Hindlimb muscle (tissue), 1 donor: ENCODE results near the gene RAB29. TPM values are rescaled to one million over a fixed set of nuclear protein-coding genes. Genes with fewer than 3 reads are reported as not detected.
A peak's percentile ranks its signal among the peaks of the same experiment; 100 is the strongest.

Experiments used
- DNase-seq: peaks from one replicate; pipeline ENCODE4 v3.0.0-alpha.2; 2013
- polyA plus RNA-seq: library from polyadenylated mRNA; unstranded; fragments of 120-200 nt; gene quantifications from one replicate; pipeline ENCODE4 v1.2.1, GENCODE V29; 2013; ENCODE audit not compliant: insufficient read length

Gene RAB29
- polyA plus RNA-seq, 1 donor, result 3.7 TPM

DNA sequence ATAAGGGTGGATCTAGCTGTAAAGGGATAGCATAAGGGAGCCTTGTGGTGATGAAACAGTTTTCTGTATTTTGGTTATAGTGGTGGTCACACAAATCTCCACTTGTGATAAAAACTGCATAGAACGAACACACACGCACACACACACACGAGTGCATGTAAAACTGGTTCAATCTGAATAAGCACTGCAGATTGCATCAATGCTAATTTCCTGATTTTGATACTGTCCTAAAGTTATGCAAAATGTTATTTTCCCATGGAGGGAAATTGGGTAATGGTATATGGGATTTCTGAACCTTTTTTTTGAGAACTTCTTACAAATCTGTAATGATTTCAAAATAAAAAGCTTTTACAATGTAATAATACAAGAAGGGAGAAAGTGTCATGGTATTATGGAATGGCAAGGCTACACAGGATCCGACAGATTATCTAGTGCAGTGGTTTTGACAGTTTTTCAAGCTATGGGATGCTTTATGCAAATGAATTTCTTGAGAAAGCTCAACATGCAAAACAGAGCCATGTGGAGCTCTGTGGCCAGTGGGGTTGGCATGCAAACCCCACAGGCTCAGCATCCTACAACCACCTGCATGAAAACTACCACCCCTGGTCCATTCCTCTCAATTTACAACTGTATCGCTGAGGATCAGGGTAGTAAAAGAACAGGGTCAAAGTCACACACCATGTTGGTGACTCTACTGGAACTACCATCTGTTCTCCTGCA lies 18.9 kb upstream of the RAB29 start:
- DNase-seq, result no peak

DNA sequence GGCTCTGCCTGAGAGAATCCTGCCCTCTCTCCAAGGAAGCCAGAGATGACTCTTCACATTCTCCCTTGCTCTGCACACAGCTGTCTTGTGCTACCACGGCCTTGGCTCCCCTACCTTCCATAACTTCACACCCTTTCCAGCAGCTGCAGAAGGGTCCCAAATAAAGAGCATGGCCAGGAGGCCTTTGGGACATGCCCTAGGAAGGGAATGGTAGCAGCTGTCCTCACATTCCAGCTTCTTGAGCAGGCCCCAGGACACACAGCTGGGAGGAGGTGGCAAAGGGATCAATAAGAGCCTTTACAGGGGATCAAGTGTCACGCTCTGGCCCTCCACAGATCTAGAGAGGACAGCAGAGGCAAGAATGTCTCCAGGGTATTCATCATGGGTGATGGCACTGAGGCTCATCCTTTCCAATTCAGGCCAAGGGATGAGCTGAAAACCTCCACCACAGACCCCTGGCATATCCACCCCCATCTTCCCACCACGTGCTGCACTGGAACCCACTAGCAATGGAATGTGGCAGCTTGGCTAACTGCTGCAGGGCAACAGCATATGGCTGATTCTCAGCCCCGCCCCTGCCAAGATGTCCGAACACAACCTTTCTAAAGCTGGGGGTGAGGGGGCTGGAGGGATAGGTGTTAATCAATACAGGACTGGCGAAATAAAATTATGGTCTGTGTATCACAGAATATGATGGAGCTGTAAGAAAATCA lies 17.8 kb upstream of the RAB29 start:
- no peak for DNase-seq

- no peak for DNase-seq
Measured at GRCh38 chr1:205792481-205792881, 17.2 kb upstream of the RAB29 start.

DNA sequence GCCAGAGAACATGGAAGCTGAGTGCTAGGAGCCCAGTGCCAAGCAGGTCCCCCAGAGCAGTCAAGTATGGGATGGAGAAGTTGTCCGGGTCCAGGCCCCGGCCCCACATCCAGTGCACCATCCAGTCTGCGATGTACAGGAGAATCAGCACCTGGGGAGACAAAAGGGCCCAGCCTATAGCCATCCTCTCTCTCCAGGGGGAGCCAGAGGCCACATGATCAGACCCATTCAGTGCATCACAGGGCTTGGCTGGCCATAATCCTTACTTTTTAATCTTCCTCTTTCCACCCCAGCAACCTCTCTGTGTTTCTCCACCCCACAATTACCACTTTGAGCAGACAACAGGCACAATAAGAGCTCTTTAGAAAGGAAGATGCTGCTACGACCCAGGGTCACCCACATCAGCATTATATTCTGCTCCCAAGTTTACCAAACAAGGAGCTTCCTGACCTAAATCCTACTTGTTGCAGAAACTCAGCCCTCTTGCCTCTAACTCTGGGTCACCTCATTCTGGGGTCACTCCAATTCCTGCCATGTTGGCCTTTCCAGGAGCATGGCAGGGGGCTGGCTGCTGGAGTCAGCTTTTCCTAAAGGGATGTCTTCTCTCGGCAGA lies 16.4 kb upstream of the RAB29 start:
- DNase-seq, result peak; percentile 50

- no peak for DNase-seq
Measured at GRCh38 chr1:205787287-205787916, 12.1 kb upstream of the RAB29 start.

DNA sequence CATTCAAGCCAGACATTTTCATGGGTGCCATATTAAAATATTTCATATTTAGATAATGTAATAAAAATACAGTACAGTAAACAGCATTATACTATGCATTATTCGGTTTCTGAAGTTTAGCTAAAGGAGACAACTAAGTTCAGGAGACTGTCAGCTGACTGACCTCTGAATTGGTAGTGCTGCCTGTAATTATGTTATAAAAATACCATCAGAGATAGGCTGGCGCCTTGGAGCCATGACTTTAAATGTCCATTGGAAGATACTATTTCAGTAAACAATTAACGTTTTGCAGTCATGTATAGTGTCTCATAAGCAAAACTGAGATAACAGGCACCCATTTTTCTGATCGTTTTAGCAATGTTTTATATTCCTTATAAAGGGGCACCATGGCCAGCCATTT lies 11.3 kb upstream of the RAB29 start:
- no peak for DNase-seq

GRCh38 chr1:205785446-205785845 lies 10.2 kb upstream of the RAB29 start:
- no peak for DNase-seq

DNA sequence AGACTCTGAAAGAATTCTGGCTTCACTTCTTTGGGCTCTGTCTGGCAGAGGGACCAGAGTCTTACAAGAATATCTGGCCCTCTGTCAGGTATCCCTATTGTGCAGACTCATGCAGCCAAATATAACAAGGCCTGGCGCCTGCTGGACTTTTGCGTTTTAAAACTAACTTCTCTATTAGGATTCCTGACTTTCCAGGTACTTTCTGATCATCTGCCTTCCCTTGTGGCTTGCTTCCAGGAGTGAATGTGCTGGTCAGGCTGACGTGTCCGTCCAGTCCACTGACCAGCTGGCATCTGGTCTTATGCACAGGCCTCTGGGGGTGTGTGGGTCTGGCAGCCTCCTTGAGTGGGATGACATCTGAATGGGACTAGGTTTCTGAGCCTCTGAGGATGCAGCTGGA lies 8.6 kb upstream of the RAB29 start:
- DNase-seq, result no peak

- no peak for DNase-seq
Measured at GRCh38 chr1:205783433-205783795, 8.1 kb upstream of the RAB29 start.

DNA sequence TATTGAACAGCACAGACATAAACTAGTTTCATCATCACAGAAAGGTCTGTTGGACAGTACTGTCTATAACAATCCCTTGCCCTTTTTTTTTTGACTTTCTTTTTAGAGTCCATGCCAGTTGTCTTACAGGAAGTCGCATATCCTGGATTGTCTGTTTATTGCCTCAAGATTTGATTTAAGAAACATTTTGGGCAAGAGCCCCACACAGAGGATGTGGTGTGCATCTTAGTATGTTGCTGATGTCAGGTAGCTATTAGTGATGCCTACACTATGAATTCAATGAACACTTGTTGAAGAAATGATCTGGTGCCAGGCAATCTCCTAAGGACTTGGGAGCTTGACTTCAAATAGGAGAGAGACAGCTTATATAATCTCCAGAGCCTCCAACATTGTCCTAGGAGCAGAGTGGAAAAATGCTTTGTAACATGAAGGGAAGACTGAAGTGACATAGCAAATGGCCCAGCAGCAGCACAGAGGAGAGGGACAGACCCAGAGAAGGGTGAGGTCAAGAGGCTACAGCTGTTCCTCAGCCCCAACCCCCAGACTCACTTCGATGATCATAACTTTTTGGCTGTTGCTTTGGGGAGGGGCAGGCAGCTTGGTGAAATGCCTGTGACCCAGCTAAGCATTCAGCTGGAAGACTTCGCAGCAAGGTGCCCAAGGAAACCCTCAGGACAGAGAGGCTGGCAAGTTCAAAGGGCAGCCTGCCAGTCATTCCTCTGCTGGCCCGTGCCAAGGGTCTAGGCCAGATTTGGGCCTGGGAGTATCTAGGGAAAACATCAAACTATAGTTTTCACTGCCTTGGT lies 7.5 kb upstream of the RAB29 start:
- no peak for DNase-seq

- DNase-seq, result no peak
Measured at GRCh38 chr1:205780335-205780734, 5.1 kb upstream of the RAB29 start.

- DNase-seq, result no peak
Measured at GRCh38 chr1:205777994-205778393, 2.7 kb upstream of the RAB29 start.

DNA sequence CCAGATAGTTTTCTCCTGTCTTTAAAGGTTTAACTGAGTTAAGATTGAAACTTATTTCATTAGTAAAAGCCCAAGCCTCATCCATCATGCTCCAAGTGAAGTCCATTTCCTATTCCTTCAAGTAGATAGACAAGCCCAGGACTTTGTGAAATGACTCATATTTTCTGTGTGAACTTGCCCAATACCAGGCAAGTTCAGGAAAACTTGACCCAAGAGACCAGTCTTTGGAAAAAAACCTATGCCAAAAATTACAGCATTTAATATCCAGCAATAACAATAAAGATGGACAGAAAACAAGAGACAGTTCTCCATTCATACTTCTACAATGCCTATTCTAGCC lies 405 bp upstream of the RAB29 start:
- peak; percentile 33 for DNase-seq

- no peak for DNase-seq
Measured at GRCh38 chr1:205774198-205775014, 876 bp downstream of the RAB29 start.

- no peak for DNase-seq
Measured at GRCh38 chr1:205772607-205773032, 2.7 kb downstream of the RAB29 start.

GRCh38 chr1:205770618-205771017 lies 4.7 kb downstream of the RAB29 start:
- DNase-seq, result no peak

DNA sequence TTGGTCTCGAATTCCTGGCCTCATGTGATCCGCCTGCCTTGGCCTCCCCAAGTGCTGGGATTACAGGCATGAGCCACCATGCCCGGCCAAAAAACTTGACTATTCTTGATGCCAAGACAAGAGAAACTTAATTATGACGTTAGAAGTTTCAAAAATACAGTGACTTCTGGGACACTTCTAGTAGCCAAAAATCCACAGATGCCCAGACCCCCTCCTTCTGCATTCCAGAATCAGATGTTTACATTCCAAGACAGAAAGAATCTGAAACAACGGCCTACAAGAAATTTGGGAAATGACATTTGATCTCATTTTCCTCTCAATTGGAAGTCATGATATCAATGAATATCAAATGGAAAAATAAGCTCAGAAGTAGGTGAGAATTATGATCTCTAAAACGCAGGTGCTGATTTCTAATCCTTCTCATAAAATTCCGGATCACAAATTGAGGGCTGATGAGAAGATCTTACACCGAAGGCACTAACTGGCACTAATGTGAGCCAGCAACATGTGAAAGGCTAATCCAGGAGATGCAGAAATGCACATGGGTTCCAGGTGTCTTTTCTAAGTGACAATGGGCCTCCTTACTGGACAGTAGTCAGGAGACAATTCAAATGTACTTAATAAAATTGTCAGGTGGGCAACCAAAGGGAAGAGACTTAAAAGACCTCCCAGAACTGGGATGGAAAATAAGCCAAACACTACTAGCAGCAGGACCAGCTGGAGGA lies 5.5 kb downstream of the RAB29 start:
- no peak for DNase-seq

DNA sequence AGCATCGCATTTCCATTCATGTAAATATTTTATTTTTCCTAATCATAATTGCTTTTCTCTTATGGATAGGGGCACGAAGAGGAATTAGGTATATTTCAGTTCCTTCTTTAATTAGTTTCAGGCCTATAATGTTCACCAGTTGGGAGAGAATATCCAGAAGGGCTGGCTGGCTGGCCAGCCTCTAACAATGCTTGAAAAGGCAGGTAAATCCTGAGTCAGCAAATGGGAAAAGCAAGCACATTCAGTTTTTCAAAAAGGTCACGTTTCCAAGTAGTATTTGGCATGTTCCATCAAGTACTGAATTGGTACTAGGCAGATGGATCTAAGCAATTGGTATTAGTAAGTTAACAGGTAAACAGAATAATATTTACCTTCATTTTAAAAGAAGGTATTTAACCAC lies 8.0 kb downstream of the RAB29 start:
- DNase-seq, result no peak

DNA sequence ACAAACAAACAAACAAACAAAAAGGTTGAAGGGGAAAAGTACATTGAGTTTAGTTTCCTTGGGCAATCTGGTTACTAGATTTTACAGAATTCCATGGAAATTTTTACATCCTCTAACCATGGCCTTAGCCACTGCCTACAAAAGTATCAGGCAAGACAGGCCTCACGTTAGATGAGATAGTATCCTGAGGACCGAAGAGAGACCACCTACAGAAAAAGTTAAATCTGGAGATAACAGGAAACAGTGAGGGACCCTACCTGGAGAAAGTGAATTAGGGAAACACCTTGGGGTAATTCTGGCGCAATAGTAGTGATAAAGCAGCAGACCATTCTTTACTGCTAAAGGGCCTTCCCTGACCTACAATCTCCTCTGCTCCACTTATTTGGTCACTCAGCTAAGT lies 8.7 kb downstream of the RAB29 start:
- DNase-seq, result no peak

GRCh38 chr1:205766038-205766437 lies 9.2 kb downstream of the RAB29 start:
- DNase-seq, result no peak

- no peak for DNase-seq
Measured at GRCh38 chr1:205764578-205764977, 10.7 kb downstream of the RAB29 start.
